ENCODE results near the gene GSC2. TPM values are rescaled to one million over a fixed set of nuclear protein-coding genes. Genes with fewer than 3 reads are reported as not detected.

Gene GSC2
- total RNA-seq, 1 donor from 2014 or later = not detected

GRCh38 chr22:19195796-19196731 is 46.0 kb upstream of the GSC2 start:
- no peak for DNase-seq
- no peaks in the 10 kb centered on the region for H3K4me1 ChIP-seq
- H3K27ac ChIP-seq (replicated peaks) = no peak overlapping the region
- no peak overlapping the region for H3K4me3 ChIP-seq
- peaks cover 45% of the 10 kb centered on the region for H3K36me3 ChIP-seq
- no peaks in the 10 kb centered on the region for H3K27me3 ChIP-seq (ENCODE audit: low read depth)
- no peaks in the 10 kb centered on the region for H3K9me3 ChIP-seq (replicated peaks)
- intact Hi-C loops (cut with micrococcal nuclease) = no loop called here
- no peak for TF ChIP-seq CTCF (IDR thresholded peaks at IDR 0.05; ENCODE audit: borderline replicate concordance)

GRCh38 chr22:19194766-19195536 is 44.9 kb upstream of the GSC2 start:
- intact Hi-C loops (cut with micrococcal nuclease) = no loop called here
- H3K27me3 ChIP-seq (ENCODE audit: low read depth) = no peaks in the 10 kb centered on the region
- no peaks in the 10 kb centered on the region for H3K9me3 ChIP-seq (replicated peaks)
- H3K4me1 ChIP-seq = no peaks in the 10 kb centered on the region
- H3K27ac ChIP-seq (replicated peaks) = no peak overlapping the region
- no peak for TF ChIP-seq CTCF (IDR thresholded peaks at IDR 0.05; ENCODE audit: borderline replicate concordance)
- peaks cover 43% of the 10 kb centered on the region for H3K36me3 ChIP-seq
- no peak for DNase-seq
- no peak overlapping the region for H3K4me3 ChIP-seq

GRCh38 chr22:19193879-19194278 is 43.8 kb upstream of the GSC2 start:
- Histone ChIP-seq H3K4me1 (no peaks in the 10 kb centered on the region), H3K27ac (replicated peaks) (no peak overlapping the region), H3K36me3 (peaks cover 41% of the 10 kb centered on the region), H3K9me3 (replicated peaks) (no peaks in the 10 kb centered on the region), H3K4me3 (no peak overlapping the region), H3K27me3 (ENCODE audit: low read depth) (no peaks in the 10 kb centered on the region)
- TF ChIP-seq CTCF (IDR thresholded peaks at IDR 0.05; ENCODE audit: borderline replicate concordance) = no peak
- intact Hi-C loops (cut with micrococcal nuclease) = no loop called here
- no peak for DNase-seq

- peaks cover 15% of the 10 kb centered on the region for H3K36me3 ChIP-seq
- no peak overlapping the region for H3K27ac ChIP-seq (replicated peaks)
- H3K9me3 ChIP-seq (replicated peaks) = no peaks in the 10 kb centered on the region
- H3K4me3 ChIP-seq = no peak overlapping the region
- no peaks in the 10 kb centered on the region for H3K4me1 ChIP-seq
- no peaks in the 10 kb centered on the region for H3K27me3 ChIP-seq (ENCODE audit: low read depth)
- no peak for TF ChIP-seq CTCF (IDR thresholded peaks at IDR 0.05; ENCODE audit: borderline replicate concordance)
- intact Hi-C loops (cut with micrococcal nuclease) = no loop called here
- no peak for DNase-seq
Measured at GRCh38 chr22:19187716-19188563, 37.8 kb upstream of the GSC2 start.

Data from left ventricle myocardium inferior (tissue), 1 donor.